Heart left ventricle (tissue), 16 donors: ENCODE measurements around the gene NEK10. TPM values are rescaled to one million over a fixed set of nuclear protein-coding genes. Genes with fewer than 3 reads are reported as not detected.

Source experiments
- ATAC-seq, 4 donors: fragments of 200-7000 bp; cut with Tn5 transposase; one replicate each; pipeline ENCODE4 v1.9.1; 2020 to 2022; ENCODE audit warnings: moderate library complexity in 4 of 4, mild to moderate bottlenecking in 3 of 4, moderate number of reproducible peaks in 1 of 4
- DNase-seq, 5 donors: peaks; one replicate each; pipeline ENCODE4 v3.0.0-alpha.2; 2020
- H3K27ac ChIP-seq, 12 donors: fragments of 200-600 bp; sonication (generic) in 4 of 12; one replicate each; pipeline versions ENCODE4 v1.5.0 to v1.8.0; 2016 to 2022; ENCODE audit warnings: mild to moderate bottlenecking in 2 of 12
- H3K27me3 ChIP-seq, 9 donors: fragments of 200-600 bp; sonication (generic) in 2 of 9; one replicate each; pipeline versions ENCODE4 v1.5.1 to v1.8.0; 2016 to 2022; ENCODE audit warnings: mild to moderate bottlenecking in 3 of 9
- H3K36me3 ChIP-seq, 9 donors: fragments of 200-600 bp; sonication (generic) in 2 of 9; one replicate each; pipeline versions ENCODE4 v1.5.0 to v1.8.0; 2018 to 2022; ENCODE audit warnings: mild to moderate bottlenecking in 2 of 9
- H3K4me1 ChIP-seq, 12 donors: fragments of 200-600 bp; sonication (generic) in 4 of 12; one replicate each; pipeline versions ENCODE4 v1.5.0 to v1.8.0; 2016 to 2022; ENCODE audit warnings: mild to moderate bottlenecking in 3 of 12
- H3K4me3 ChIP-seq, 12 donors: fragments of 200-600 bp; sonication (generic) in 4 of 12; one replicate each; pipeline versions ENCODE4 v1.5.0 to v1.8.0; 2017 to 2022; ENCODE audit warnings: mild to moderate bottlenecking in 9 of 12, moderate library complexity in 4 of 12
- H3K9me3 ChIP-seq, 12 donors: fragments of 200-600 bp; sonication (generic) in 4 of 12; one replicate each; pipeline versions ENCODE4 v1.5.0 to v1.8.0; 2016 to 2022; ENCODE audit warnings: mild to moderate bottlenecking in 1 of 12
- CTCF ChIP-seq, 12 donors: fragments of 200-600 bp; sonication (generic) in 4 of 12; IDR thresholded peaks; one replicate each; pipeline versions ENCODE4 v1.5.0 to v1.8.0; 2018 to 2022; ENCODE audit warnings: antibody characterized with exemption in 12 of 12, mild to moderate bottlenecking in 5 of 12
- POLR2A ChIP-seq, 2 donors: fragments of 450-650 bp; IDR thresholded peaks; one replicate each; pipeline ENCODE4 v1.6.1; 2017; ENCODE audit warnings: antibody characterized with exemption in 2 of 2, mild to moderate bottlenecking in 2 of 2, moderate library complexity in 2 of 2
- WGBS, 4 donors: extraction: QIAGEN DNeasy Blood & Tissue Kit in 2 of 4; methylation state at CpG; one replicate each; pipeline versions ENCODE4 v1.1.5 to v1.1.7; 2013 to 2018; 5-methylcytosine and 5-hydroxymethylcytosine counted together
- intact Hi-C, 10 donors: fragments of 100-400 bp; cut with DNase I; formaldehyde crosslinking; loops; one replicate each; pipeline versions ENCODE4 v1.11.1 to v1.14.2; 2022
- polyA plus RNA-seq, 2 donors: library from polyadenylated mRNA; stranded (reverse); fragments of 200-250 nt; gene quantifications; one replicate each; pipeline ENCODE4 v1.2.3, GENCODE V29; 2013
- total RNA-seq, 9 donors: library from RNA; depleted of rRNA in 2 of 9; stranded (reverse); fragments of >200 nt in 2 of 9; fragmentation: NEBNext Ultra II Directional in 3 of 9; extraction: Animal tissue kit (Norgen Biotek cat#: 25700) in 3 of 9; gene quantifications; one replicate each; pipeline versions ENCODE4 v1.1.0 to v1.2.4, GENCODE V29; 2016 to 2023
- donor health status: ischemic (EF 13 %, LVEDD 7.1; RV severe dilation, severe dysfunction).
- donor health status: healthy with polysubstance abuse.
- donor health status: DM: no; HTN: yes; CAD: no.
- donor health status: DM: no; HTN: no; CAD: no.
- donor health status: ischemic (EF 25% LVEDD 6.9; RV normal size, moderate dysfunction).
- donor health status: ischemic (EF 25% LVEDD 5.7; RV mildly dilated, moderate dysfunction).
- donor health status: healthy.
- donor health status: DM: yes; HTN: yes; CAD: no.
- donor health status: ischemic (EF 35%, LVEDD 5.7; RV mildly dilated, moderate dysfunction).
- donor health status: nonischemic (EF 11% LVEDD 7.7; RV severe dilation, severe dysfunction).
- donor health status: DM: yes; HTN: yes; CAD: no.
- donor health status: PGD.
- donor health status: ischemic (EF 29% LVEDD 5.4; RV normal size, mild dysfunction).
- donor health status: nonischemic (EF 23%, LVEDD 6.1; RV moderate dilation, normal function).

The NEK10 gene
- total and polyA plus RNA-seq, 11 donors, result 0.72 to 22.5 (median 7.1) TPM

- WGBS, 4 donors, result 92 to 96% (median 94%) methylated on average over 3 of the region's 3 CpGs
- DNase-seq, result no peak
- TF ChIP-seq POLR2A (IDR thresholded peaks at IDR 0.05) (no peak), CTCF (IDR thresholded peaks at IDR 0.05) (no peak)
- intact Hi-C loops, result no loop called here
- peaks cover 0 to 3% (median 0%) of the 10 kb centered on the region in 12 donors for H3K9me3 ChIP-seq
- no peaks in the 10 kb centered on the region for H3K27me3 ChIP-seq
- H3K4me1 ChIP-seq, result peaks cover 0 to 17% (median 5%) of the 10 kb centered on the region in 12 donors
- H3K36me3 ChIP-seq, result no peaks in the 10 kb centered on the region
- no peak overlapping the region for H3K4me3 ChIP-seq
- ATAC-seq, result no peak
- peak overlapping the region in 3 of 12 donors; percentile 5 to 78 (median 75) for H3K27ac ChIP-seq
Measured at GRCh38 chr3:27344192-27344591, 25.0 kb downstream of the NEK10 start.

GRCh38 chr3:27342267-27342666, 26.9 kb downstream of the NEK10 start:
- DNase-seq (no peak), ATAC-seq (peak in 3 of 4 donors; percentile 29 to 48 (median 46))
- Histone ChIP-seq H3K9me3 (peaks cover 0 to 12% (median 0%) of the 10 kb centered on the region in 12 donors), H3K27ac (peak overlapping the region in 7 of 12 donors; percentile 26 to 58 (median 46)), H3K36me3 (no peaks in the 10 kb centered on the region), H3K4me1 (peaks cover 0 to 17% (median 5%) of the 10 kb centered on the region in 12 donors), H3K27me3 (no peaks in the 10 kb centered on the region), H3K4me3 (no peak overlapping the region)
- intact Hi-C loops, result no loop called here
- TF ChIP-seq CTCF (IDR thresholded peaks at IDR 0.05), result no peak
- TF ChIP-seq POLR2A (IDR thresholded peaks at IDR 0.05), result no peak
- 38 to 52% (median 43%) methylated on average over 1 of the region's 1 CpG for WGBS, 4 donors

- no peak for DNase-seq
- no peak overlapping the region for H3K4me3 ChIP-seq
- intact Hi-C loops, result no loop called here
- H3K27me3 ChIP-seq, result no peaks in the 10 kb centered on the region
- no peak for ATAC-seq
- TF ChIP-seq POLR2A (IDR thresholded peaks at IDR 0.05), result no peak
- no peak for TF ChIP-seq CTCF (IDR thresholded peaks at IDR 0.05)
- H3K9me3 ChIP-seq, result peaks cover 0 to 17% (median 0%) of the 10 kb centered on the region in 12 donors
- no peaks in the 10 kb centered on the region for H3K36me3 ChIP-seq
- H3K4me1 ChIP-seq, result peaks cover 0 to 11% (median 4%) of the 10 kb centered on the region in 12 donors
- WGBS, 4 donors, result 32 to 40% (median 36%) methylated on average over 1 of the region's 1 CpG
- H3K27ac ChIP-seq, result no peak overlapping the region
Measured at GRCh38 chr3:27340534-27340933, 28.6 kb downstream of the NEK10 start.

- no peaks in the 10 kb centered on the region for H3K27me3 ChIP-seq
- H3K4me1 ChIP-seq, result peaks cover 0 to under 1% (median 0%) of the 10 kb centered on the region in 12 donors
- 86 to 93% (median 89%) methylated on average over 1 of the region's 1 CpG for WGBS, 4 donors
- ATAC-seq, result no peak
- H3K9me3 ChIP-seq, result peaks cover 0 to 17% (median 0%) of the 10 kb centered on the region in 12 donors
- H3K36me3 ChIP-seq, result no peaks in the 10 kb centered on the region
- H3K27ac ChIP-seq, result no peak overlapping the region
- intact Hi-C loops, result no loop called here
- no peak overlapping the region for H3K4me3 ChIP-seq
- TF ChIP-seq CTCF (IDR thresholded peaks at IDR 0.05) (no peak), POLR2A (IDR thresholded peaks at IDR 0.05) (no peak)
- no peak for DNase-seq
Measured at GRCh38 chr3:27335571-27335970, 33.6 kb downstream of the NEK10 start.
